ENCODE results near the gene CEACAM4.

DNA sequence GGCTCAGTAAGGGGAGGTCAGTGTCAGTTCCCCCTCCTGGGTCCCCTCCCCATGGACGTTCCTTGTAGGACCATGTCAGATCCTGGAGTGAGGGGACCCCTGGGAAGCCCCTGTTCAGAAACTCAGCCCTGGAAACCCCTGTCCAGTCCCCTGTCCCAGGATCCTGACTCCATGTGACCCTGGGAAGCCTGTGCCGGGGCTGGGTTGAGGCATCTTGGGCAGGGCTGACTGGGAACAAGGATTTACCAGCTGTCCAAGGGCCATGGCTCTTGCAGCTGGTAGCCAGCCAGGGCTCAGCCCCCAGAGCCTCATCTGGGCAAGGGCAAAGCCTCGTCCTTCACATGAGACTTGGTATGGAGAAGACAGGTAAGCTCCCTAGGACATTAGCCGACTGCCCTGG is 25.1 kb downstream of the CEACAM4 start:
- TF ChIP-seq, protein P1, sequence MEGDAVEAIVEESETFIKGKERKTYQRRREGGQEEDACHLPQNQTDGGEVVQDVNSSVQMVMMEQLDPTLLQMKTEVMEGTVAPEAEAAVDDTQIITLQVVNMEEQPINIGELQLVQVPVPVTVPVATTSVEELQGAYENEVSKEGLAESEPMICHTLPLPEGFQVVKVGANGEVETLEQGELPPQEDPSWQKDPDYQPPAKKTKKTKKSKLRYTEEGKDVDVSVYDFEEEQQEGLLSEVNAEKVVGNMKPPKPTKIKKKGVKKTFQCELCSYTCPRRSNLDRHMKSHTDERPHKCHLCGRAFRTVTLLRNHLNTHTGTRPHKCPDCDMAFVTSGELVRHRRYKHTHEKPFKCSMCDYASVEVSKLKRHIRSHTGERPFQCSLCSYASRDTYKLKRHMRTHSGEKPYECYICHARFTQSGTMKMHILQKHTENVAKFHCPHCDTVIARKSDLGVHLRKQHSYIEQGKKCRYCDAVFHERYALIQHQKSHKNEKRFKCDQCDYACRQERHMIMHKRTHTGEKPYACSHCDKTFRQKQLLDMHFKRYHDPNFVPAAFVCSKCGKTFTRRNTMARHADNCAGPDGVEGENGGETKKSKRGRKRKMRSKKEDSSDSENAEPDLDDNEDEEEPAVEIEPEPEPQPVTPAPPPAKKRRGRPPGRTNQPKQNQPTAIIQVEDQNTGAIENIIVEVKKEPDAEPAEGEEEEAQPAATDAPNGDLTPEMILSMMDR (IDR thresholded peaks at IDR 0.05): no peak
- TF ChIP-seq POLR2A (IDR thresholded peaks at IDR 0.05) (no peak), EP300 (IDR thresholded peaks at IDR 0.05) (no peak), POLR2AphosphoS5 (IDR thresholded peaks at IDR 0.05) (no peak)

Data from upper lobe of left lung (tissue), 4 donors.